NCI-H748 (cell line): ENCODE results near the gene RPL10A.

Source experiments
- DNase-seq: peaks from one replicate; lab custom pipeline; 2025; ENCODE audit not compliant: unreplicated experiment; lab: John Stamatoyannopoulos, UW

Gene RPL10A

GRCh38 chr6:35490821-35491557 lies 22.8 kb downstream of the RPL10A start:
- DNase-seq = no peak

GRCh38 chr6:35491558-35492257 lies 23.5 kb downstream of the RPL10A start:
- peak; percentile 27 for DNase-seq

GRCh38 chr6:35492258-35492973 lies 24.2 kb downstream of the RPL10A start:
- no peak for DNase-seq

- no peak for DNase-seq
Measured at GRCh38 chr6:35492974-35493284, 24.7 kb downstream of the RPL10A start.

- peak; percentile 32 for DNase-seq
Measured at GRCh38 chr6:35493307-35493983, 25.2 kb downstream of the RPL10A start.

GRCh38 chr6:35494161-35494563 lies 26.0 kb downstream of the RPL10A start:
- no peak for DNase-seq

- no peak for DNase-seq
Measured at GRCh38 chr6:35495258-35496035, 27.2 kb downstream of the RPL10A start.

GRCh38 chr6:35496036-35496840 lies 28.0 kb downstream of the RPL10A start:
- no peak for DNase-seq

- DNase-seq = peak; percentile 55
Measured at GRCh38 chr6:35496841-35497570, 28.8 kb downstream of the RPL10A start, which contains the start of gene TEAD3. Gene TEAD3 (minus strand): TSS chr6:35497079.

GRCh38 chr6:35497571-35498421 lies 29.6 kb downstream of the RPL10A start:
- DNase-seq = peak; percentile 61

GRCh38 chr6:35498422-35499067 lies 30.3 kb downstream of the RPL10A start:
- DNase-seq = no peak

GRCh38 chr6:35499372-35499771 lies 31.2 kb downstream of the RPL10A start:
- no peak for DNase-seq

- no peak for DNase-seq
Measured at GRCh38 chr6:35500782-35501181, 32.6 kb downstream of the RPL10A start.

GRCh38 chr6:35501784-35502183 lies 33.6 kb downstream of the RPL10A start:
- no peak for DNase-seq

- no peak for DNase-seq
Measured at GRCh38 chr6:35503534-35503933, 35.3 kb downstream of the RPL10A start.

GRCh38 chr6:35505999-35506412 lies 37.8 kb downstream of the RPL10A start:
- no peak for DNase-seq

- DNase-seq = no peak
Measured at GRCh38 chr6:35506536-35506935, 38.3 kb downstream of the RPL10A start.

- no peak for DNase-seq
Measured at GRCh38 chr6:35507221-35507620, 39.0 kb downstream of the RPL10A start.
